ENCODE measurements around the gene IQGAP2.
"Not testable (repeated sequence)": the region's sequence is repeated elsewhere in the genome, so short reads cannot be mapped to it uniquely, and the experiment has no call there.

Gene IQGAP2

GRCh38 chr5:76365561-76365960, 37.5 kb upstream of the IQGAP2 start:
- in situ Hi-C loops (cut with HindIII; ENCODE audit: low pct_ligation_motif_present, low sequenced_read_pairs), result no loop called here
- H3K4me3 ChIP-seq (ENCODE audit: low read depth, low read length), result no peak overlapping the region
- H3K27ac ChIP-seq, result no peak overlapping the region
- TF ChIP-seq CTCF (IDR thresholded peaks at IDR 0.05; ENCODE audit: low read depth, low read length, missing control alignments), result no peak
- DNase-seq, result no peak
- H3K36me3 ChIP-seq (replicated peaks), result no peaks in the 10 kb centered on the region
- H3K27me3 ChIP-seq (replicated peaks), result no peaks in the 10 kb centered on the region

DNA sequence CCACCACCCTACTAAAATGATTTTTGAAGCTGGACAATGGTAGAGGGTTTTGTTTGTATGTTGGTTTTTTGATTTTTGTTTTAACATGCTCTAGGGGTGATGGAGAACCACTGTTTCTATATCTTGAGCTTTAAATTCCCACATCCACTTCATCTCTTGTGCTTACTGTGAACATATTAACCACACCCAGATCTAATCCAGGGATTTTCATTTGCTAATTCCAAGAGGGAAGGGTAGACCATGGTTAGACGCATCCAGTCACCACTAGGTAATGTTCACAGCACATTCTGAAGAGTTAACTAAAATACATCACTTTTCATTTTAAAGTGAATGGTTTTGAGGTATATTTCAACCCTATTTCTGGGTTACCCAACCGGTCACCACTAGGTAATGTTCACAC, 36.5 kb upstream of the IQGAP2 start:
- Histone ChIP-seq H3K27ac (no peak overlapping the region), H3K4me3 (ENCODE audit: low read depth, low read length) (no peak overlapping the region), H3K36me3 (replicated peaks) (no peaks in the 10 kb centered on the region), H3K27me3 (replicated peaks) (no peaks in the 10 kb centered on the region)
- TF ChIP-seq CTCF (IDR thresholded peaks at IDR 0.05; ENCODE audit: low read depth, low read length, missing control alignments), result no peak
- in situ Hi-C loops (cut with HindIII; ENCODE audit: low pct_ligation_motif_present, low sequenced_read_pairs), result no loop called here
- no peak for DNase-seq

- no peak overlapping the region for H3K27ac ChIP-seq
Measured at GRCh38 chr5:76367623-76368371, 35.3 kb upstream of the IQGAP2 start.

GRCh38 chr5:76368941-76369340, 34.1 kb upstream of the IQGAP2 start:
- H3K27me3 ChIP-seq (replicated peaks), result no peaks in the 10 kb centered on the region
- no peak overlapping the region for H3K4me3 ChIP-seq (ENCODE audit: low read depth, low read length)
- H3K36me3 ChIP-seq (replicated peaks), result no peaks in the 10 kb centered on the region
- in situ Hi-C loops (cut with HindIII; ENCODE audit: low pct_ligation_motif_present, low sequenced_read_pairs), result no loop called here
- no peak for TF ChIP-seq CTCF (IDR thresholded peaks at IDR 0.05; ENCODE audit: low read depth, low read length, missing control alignments)
- no peak overlapping the region for H3K27ac ChIP-seq
- no peak for DNase-seq

More at GRCh38 chr5:76367623-76368371, 35.3 kb upstream of the IQGAP2 start:
- no peak for DNase-seq
- Histone ChIP-seq H3K4me3 (ENCODE audit: low read depth, low read length) (no peak overlapping the region), H3K36me3 (replicated peaks) (no peaks in the 10 kb centered on the region), H3K27me3 (replicated peaks) (no peaks in the 10 kb centered on the region)
- no peak for TF ChIP-seq CTCF (IDR thresholded peaks at IDR 0.05; ENCODE audit: low read depth, low read length, missing control alignments)
- in situ Hi-C loops (cut with HindIII; ENCODE audit: low pct_ligation_motif_present, low sequenced_read_pairs), result no loop called here

DNA sequence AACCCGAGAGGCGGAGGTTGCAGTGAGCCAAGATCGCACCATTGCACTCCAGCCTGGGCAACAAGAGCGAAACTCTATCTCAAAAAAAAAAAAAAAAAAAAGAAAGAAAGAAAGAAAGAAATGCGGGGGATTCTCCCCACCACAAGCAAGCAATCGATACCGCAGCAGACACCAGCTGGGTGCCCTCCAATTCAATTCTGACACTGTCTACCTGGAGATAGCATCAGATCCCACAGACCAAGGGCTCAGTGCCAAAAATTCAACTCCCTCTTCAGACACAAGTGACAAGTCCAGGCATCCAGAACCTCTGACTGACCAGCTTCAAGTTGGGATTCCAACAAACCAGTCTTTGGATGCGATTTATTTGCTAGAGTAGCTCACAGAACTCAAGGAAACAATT, 33.4 kb upstream of the IQGAP2 start:
- H3K27ac ChIP-seq; H3K27me3 ChIP-seq (replicated peaks); DNase-seq; H3K4me3 ChIP-seq (ENCODE audit: low read depth, low read length); H3K36me3 ChIP-seq (replicated peaks); in situ Hi-C loops (cut with HindIII; ENCODE audit: low pct_ligation_motif_present, low sequenced_read_pairs): not testable (repeated sequence)

- Histone ChIP-seq H3K36me3 (replicated peaks) (no peaks in the 10 kb centered on the region), H3K4me3 (ENCODE audit: low read depth, low read length) (no peak overlapping the region), H3K27me3 (replicated peaks) (no peaks in the 10 kb centered on the region), H3K27ac (no peak overlapping the region)
- no peak for DNase-seq
- in situ Hi-C loops (cut with HindIII; ENCODE audit: low pct_ligation_motif_present, low sequenced_read_pairs), result no loop called here
- TF ChIP-seq CTCF (IDR thresholded peaks at IDR 0.05; ENCODE audit: low read depth, low read length, missing control alignments), result no peak
Measured at GRCh38 chr5:76371960-76372322, 31.1 kb upstream of the IQGAP2 start.

All from brain microvascular endothelial cell (primary cell).